Hematopoietic multipotent progenitor cell treated with erythropoietin and hydrocortisone succinate and interleukin-3 and kit ligand, for 17 days (in vitro differentiated cells): ENCODE measurements around the gene DGAT2.
"Not testable (repeated sequence)": the region's sequence is repeated elsewhere in the genome, so short reads cannot be mapped to it uniquely, and the experiment has no call there.

ENCODE experiments used
- DNase-seq: peaks from one replicate; pipeline ENCODE4 v3.0.0-alpha.2; 2015; ENCODE audit warnings: low spot score

DGAT2 gene

GRCh38 chr11:75754933-75755332 is 13.6 kb upstream of the DGAT2 start:
- DNase-seq: not testable (repeated sequence)

- DNase-seq: no peak
Measured at GRCh38 chr11:75757651-75758050, 10.9 kb upstream of the DGAT2 start.

- DNase-seq: no peak
Measured at GRCh38 chr11:75759832-75760231, 8.7 kb upstream of the DGAT2 start.

GRCh38 chr11:75760243-75760642 is 8.3 kb upstream of the DGAT2 start:
- no peak for DNase-seq

- no peak for DNase-seq
Measured at GRCh38 chr11:75760710-75761493, 7.7 kb upstream of the DGAT2 start.

GRCh38 chr11:75762158-75762557 is 6.4 kb upstream of the DGAT2 start:
- no peak for DNase-seq

GRCh38 chr11:75762885-75763284 is 5.7 kb upstream of the DGAT2 start:
- DNase-seq: no peak

GRCh38 chr11:75763846-75764245 is 4.7 kb upstream of the DGAT2 start:
- no peak for DNase-seq

GRCh38 chr11:75765116-75765515 is 3.5 kb upstream of the DGAT2 start:
- DNase-seq: no peak

- DNase-seq: no peak
Measured at GRCh38 chr11:75766443-75767227, 1.9 kb upstream of the DGAT2 start.

GRCh38 chr11:75767228-75767572 is 1.4 kb upstream of the DGAT2 start:
- DNase-seq: no peak

- no peak for DNase-seq
Measured at GRCh38 chr11:75767793-75768111, 826 bp upstream of the DGAT2 start.

GRCh38 chr11:75768909-75769771 is 562 bp downstream of the DGAT2 start:
- DNase-seq: no peak

GRCh38 chr11:75770102-75770501 is 1.5 kb downstream of the DGAT2 start:
- no peak for DNase-seq

- no peak for DNase-seq
Measured at GRCh38 chr11:75771646-75772410, 3.2 kb downstream of the DGAT2 start.

GRCh38 chr11:75773595-75774353 is 5.2 kb downstream of the DGAT2 start:
- DNase-seq: peak; percentile 28

GRCh38 chr11:75775056-75775455 is 6.5 kb downstream of the DGAT2 start:
- no peak for DNase-seq

- DNase-seq: no peak
Measured at GRCh38 chr11:75776546-75776945, 8.0 kb downstream of the DGAT2 start.

- no peak for DNase-seq
Measured at GRCh38 chr11:75777461-75778110, 9.0 kb downstream of the DGAT2 start.

GRCh38 chr11:75778962-75779361 is 10.4 kb downstream of the DGAT2 start:
- DNase-seq: peak; percentile 17

GRCh38 chr11:75779960-75780359 is 11.4 kb downstream of the DGAT2 start:
- peak; percentile 85 for DNase-seq
